Fibroblast of mammary gland (primary cell): Measurements from ENCODE around the gene CIT.
A peak's percentile ranks its signal among the peaks of the same experiment; 100 is the strongest.

Experiments
- DNase-seq: peaks from one replicate; pipeline ENCODE4 v3.0.0-alpha.2; 2010; ENCODE audit warnings: low read depth
- H3K4me3 ChIP-seq: 2 replicates; pipeline ENCODE4 v1.5.1; 2011; ENCODE audit warnings: low read depth, mild to moderate bottlenecking, low read length, moderate library complexity; ENCODE audit not compliant: control insufficient read depth
- TF ChIP-seq, protein P1 (sequence below): conservative IDR thresholded peaks from 2 replicates; pipeline ENCODE4 v1.5.1; 2011; ENCODE audit warnings: low read depth, low read length, inconsistent platforms; ENCODE audit not compliant: control insufficient read depth, insufficient read depth

The CIT gene

DNA sequence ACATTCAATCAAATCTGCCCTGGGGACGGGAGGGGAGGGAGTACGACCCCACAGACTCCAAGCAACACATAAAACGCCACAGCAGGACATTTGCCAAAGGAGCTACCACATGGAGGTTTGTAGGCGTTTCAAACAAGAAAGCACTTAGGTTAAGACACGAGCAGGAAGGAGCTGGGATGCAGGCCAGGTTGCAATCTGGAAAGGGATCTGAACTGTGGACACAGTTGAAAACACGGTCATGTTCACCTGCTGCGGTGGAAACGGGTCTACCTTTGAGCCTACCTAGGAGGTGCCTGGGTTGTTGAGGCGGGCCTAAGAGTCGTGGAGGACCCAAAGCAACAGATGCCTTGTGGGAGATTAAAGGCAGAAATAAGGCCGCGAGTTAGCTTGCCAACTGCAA lies 190.8 kb downstream of the CIT start:
- TF ChIP-seq, protein P1, sequence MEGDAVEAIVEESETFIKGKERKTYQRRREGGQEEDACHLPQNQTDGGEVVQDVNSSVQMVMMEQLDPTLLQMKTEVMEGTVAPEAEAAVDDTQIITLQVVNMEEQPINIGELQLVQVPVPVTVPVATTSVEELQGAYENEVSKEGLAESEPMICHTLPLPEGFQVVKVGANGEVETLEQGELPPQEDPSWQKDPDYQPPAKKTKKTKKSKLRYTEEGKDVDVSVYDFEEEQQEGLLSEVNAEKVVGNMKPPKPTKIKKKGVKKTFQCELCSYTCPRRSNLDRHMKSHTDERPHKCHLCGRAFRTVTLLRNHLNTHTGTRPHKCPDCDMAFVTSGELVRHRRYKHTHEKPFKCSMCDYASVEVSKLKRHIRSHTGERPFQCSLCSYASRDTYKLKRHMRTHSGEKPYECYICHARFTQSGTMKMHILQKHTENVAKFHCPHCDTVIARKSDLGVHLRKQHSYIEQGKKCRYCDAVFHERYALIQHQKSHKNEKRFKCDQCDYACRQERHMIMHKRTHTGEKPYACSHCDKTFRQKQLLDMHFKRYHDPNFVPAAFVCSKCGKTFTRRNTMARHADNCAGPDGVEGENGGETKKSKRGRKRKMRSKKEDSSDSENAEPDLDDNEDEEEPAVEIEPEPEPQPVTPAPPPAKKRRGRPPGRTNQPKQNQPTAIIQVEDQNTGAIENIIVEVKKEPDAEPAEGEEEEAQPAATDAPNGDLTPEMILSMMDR, result no peak
- no peak overlapping the region for H3K4me3 ChIP-seq
- DNase-seq, result no peak

DNA sequence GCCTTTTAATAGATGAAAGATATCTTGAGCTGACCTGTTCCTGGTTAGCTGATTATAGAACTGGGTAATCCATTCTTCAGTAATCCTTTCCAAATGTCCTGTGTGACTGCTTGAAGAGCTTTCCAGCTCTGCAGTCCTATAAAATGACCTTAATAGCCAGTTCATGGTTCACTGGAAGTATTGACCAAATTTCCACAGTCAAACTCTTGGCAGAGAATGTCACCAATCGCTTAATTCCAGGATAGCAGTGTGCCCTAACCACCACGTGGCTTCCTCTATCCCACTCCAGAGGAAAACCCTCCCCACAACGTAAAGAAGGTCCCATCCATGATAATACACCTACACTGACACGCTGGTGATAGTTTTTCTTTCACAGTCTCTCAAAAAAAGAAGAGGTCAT lies 191.7 kb downstream of the CIT start:
- TF ChIP-seq, protein P1, result no peak
- no peak for DNase-seq
- no peak overlapping the region for H3K4me3 ChIP-seq

DNA sequence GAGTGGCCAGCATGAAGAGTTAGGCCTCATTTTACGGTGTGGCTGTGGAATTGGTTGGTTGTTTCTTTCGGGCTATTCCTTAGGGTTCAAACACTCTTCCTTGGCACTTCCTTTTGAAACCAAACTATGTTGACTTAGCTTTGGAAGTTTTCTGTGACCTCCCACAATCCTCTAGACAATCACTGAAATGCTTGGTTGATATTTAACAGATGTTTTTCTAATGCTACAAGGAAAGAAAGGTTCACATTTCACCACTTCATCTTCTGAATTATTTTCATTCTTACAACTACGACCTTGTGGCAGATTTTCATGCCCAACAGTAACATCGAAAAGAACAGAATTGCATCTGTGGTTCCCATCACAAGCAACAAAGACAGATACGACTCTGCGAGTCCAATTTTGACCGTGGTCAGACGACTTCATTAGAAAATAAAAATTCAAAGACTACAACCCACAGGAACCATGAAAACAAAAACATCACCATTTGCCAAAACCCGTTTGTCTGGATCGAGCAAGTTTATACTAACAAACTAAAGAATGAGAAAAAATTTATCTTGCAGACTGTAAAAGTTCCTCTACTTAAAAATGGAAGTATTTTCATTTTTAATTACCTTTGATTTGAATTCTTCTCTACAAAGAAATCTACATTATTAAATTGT lies 192.3 kb downstream of the CIT start:
- no peak overlapping the region for H3K4me3 ChIP-seq
- TF ChIP-seq, protein P1, result no peak
- DNase-seq, result peak; percentile 39

DNA sequence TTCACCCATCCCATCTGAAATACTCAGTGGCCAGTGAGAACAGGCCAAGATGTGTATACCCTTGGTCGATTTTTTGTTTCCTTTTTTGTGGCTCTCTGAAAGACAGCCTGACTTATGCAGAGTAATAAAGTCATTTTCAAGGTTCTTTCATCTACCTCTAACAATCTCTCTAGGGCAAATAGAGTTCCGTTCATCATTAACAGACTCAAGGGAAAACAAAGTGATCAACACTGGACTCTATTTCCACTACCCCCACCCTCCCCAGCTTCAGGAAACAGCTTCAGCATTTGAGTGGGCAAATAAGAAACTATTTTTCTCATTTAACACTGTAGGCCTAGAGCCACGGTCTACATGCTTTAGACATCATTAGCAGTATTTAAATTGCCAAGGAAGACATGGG lies 193.3 kb downstream of the CIT start:
- TF ChIP-seq, protein P1, result no peak
- H3K4me3 ChIP-seq, result no peak overlapping the region
- no peak for DNase-seq

DNA sequence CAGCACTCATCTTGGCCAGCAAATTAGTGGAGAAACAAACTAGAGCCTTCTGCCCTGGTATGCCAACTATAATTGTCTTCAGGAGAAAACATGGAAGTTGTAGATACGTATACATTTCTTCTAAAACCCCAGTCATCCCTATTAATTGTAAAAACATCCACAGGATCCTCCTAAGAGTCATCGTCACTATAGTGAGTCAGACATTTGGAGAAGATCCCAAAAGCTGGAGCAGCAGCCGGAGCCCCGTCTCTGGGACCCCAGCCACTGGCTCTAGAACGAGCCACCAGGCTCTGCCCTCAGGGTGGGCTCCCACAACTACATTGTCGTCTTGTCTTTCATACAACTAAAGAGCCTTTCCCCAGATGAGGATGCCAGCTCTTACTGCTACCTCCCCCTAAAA lies 193.7 kb downstream of the CIT start:
- TF ChIP-seq, protein P1, result no peak
- DNase-seq, result peak; percentile 77
- H3K4me3 ChIP-seq, result no peak overlapping the region

DNA sequence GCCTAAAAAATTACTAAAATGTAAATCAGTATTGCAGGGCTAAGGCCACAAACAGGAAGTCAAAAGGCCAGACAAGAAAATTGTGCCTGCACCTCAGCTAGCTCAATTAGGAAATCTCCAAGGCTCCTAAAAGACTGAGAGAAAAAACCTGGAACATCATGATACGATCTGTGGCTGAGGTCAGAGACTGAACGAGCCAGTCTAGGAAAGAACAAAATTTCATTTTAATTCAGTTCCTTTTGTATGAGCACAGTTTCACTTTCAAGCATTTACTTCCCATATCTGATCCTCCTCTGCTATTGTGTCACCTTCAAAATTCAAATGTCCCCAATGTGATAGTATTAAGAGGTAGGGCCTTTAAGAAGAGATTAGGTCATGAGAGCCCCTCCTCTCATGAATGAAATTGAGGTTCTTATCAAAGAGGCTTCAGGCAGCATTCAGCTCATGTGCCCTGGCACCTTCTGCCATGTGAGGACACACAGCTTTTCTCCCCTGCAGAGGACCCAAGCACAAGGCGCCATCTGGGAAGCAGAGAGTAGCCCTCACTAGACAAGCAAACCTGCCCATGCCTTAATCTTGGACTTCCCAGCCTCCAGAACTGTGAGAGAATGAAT lies 194.4 kb downstream of the CIT start:
- TF ChIP-seq, protein P1, result no peak
- DNase-seq, result no peak
- no peak overlapping the region for H3K4me3 ChIP-seq
